HuH-7 (cell line): ENCODE measurements around the gene KRT28.
A peak's percentile ranks its signal among the peaks of the same experiment; 100 is the strongest.

Experiments used
- DNase-seq: peaks from one replicate; pipeline ENCODE4 v3.0.0; 2011; ENCODE audit warnings: low spot score

KRT28 gene, protein sequence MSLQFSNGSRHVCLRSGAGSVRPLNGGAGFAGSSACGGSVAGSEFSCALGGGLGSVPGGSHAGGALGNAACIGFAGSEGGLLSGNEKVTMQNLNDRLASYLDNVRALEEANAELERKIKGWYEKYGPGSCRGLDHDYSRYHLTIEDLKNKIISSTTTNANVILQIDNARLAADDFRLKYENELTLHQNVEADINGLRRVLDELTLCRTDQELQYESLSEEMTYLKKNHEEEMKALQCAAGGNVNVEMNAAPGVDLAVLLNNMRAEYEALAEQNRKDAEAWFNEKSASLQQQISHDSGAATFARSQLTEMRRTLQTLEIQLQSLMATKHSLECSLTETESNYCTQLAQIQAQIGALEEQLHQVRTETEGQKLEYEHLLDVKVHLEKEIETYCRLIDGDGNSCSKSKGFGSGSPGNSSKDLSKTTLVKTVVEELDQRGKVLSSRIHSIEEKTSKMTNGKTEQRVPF

GRCh38 chr17:40799859-40800258 is at the start of gene KRT28:
Gene KRT28, minus strand, starts transcription at chr17:40799959. Its CDS starts 66 bp downstream, at chr17:40799893.
- DNase-seq: no peak

- DNase-seq: no peak
Observed at GRCh38 chr17:40848583-40849235, 49.0 kb upstream of the KRT28 start.

GRCh38 chr17:40846515-40847144 is 46.9 kb upstream of the KRT28 start:
- no peak for DNase-seq

- no peak for DNase-seq
Observed at GRCh38 chr17:40844671-40845107, 44.9 kb upstream of the KRT28 start.

GRCh38 chr17:40843242-40843641 is 43.5 kb upstream of the KRT28 start:
- DNase-seq: no peak

- no peak for DNase-seq
Observed at GRCh38 chr17:40841246-40841645, 41.5 kb upstream of the KRT28 start.

DNA sequence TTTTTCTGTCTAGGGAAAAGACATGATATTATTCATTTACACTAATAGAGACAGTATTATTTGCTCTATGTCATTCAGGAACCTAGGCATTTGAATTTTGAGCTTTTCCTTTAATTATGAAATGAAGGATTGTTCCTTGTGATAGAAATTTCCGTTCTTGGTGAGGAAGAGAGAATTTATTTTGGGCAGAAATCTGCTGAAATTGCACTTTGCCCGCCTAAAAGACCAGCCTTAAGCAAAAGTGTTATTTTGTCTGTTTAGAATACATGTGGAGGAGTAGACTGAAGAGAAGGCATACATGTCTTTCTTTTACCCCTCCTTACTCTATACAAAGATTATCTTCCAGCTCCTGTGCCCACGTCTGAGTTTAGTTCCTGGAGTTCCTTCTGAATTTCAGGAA is 39.4 kb upstream of the KRT28 start:
- no peak for DNase-seq

DNA sequence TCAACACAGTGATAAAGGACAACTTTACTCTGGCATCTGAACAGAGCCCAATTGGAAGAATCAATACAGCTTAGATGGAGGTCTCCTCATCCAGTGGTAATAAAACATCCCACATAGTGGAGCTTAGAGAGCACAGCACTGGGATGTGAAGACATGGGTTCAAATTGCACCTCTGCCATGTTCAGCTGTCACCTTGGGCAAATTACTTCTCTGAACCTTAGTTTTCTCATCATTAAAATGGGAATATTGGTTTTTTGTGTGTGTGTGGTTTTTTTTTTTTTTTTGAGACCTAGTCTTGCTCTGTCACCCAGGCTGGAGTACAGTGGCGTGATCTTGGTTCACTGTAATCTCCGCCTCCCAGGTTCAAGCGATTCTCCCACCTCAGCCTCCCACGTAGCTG is 36.3 kb upstream of the KRT28 start:
- DNase-seq: no peak

DNA sequence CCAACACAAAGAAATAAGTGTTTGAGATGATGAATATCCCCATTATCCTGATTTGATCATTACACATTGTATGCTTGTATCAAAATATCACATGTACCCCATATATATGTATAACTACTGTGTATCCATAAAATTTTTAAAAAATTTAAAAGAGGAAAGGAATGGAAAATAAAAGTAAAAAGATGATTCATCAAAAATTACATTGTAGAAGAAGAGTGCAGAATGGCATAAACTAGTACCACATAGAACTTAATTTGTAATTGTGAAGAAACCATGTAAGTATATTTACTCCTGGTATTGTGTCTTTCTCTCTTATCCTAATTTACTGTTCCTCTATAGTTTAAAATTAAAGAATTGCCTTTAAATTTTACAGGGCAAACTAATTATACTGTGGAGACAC is 34.1 kb upstream of the KRT28 start:
- no peak for DNase-seq

DNA sequence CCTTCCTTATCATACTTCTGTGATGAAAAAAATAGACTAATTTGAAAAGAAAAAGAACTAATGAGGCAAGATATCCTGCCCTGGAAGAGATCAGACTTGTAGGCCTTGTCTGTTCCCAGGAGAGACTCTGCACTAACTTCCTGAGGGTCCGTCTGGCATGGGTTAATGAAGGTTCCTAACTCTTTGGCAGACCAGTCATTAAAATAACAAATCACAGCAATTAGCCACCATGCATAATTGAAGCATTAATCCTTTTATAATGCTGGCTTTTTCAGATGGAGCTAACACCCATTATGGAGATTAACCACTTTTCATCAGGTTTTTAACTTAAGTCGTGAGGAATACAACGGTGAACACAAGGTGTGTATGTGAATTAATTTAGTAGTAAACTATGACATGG is 33.1 kb upstream of the KRT28 start:
- no peak for DNase-seq

- DNase-seq: no peak
Observed at GRCh38 chr17:40830085-40830776, 30.5 kb upstream of the KRT28 start.

DNA sequence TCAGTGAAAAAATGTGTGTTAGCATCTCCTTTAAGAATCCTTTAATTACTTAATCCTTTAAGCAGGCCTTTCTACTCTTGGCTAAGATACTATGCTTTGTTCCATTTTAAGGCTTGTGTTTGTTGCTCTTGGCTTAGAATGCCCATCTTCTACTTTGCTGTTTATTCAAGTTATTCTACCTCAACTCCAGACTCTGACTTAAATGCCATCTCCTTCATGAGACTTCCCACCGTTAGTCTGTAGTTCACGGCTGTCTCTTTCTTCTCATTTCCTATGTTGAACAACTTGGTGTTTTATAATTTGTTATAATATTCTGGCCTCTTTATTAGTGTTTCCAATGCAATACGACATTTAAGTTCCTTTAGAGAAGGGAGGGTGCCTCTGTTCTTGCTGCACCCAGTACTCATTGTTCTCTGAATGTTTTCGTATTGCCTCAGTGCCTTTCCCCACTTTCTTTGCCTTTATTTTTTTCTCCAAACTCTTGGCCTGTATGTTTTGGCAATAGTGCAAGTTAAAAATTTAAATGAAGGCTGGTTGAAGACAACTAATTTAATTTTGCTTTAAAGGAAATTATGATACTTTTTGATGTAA is 28.8 kb upstream of the KRT28 start:
- no peak for DNase-seq

- no peak for DNase-seq
Observed at GRCh38 chr17:40827746-40828453, 28.1 kb upstream of the KRT28 start.

DNA sequence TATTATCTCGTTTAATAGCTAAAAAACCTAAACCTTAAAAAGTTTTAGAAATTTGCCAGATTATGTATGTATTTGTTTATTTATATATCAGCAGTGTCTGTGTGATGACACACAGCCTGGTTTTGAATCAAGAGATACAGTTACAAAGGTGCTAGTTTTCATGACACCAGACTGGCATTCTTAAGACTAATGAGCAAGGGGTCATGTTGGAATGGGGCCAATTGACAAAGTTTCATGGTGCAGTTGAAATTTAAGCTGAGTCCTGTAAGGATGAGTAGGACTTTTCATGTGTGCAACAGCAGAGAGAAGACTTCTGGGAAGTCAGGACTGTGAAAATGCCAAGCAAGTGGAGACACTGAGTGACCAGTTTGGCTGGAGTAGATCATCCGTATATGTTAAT is 25.8 kb upstream of the KRT28 start:
- no peak for DNase-seq

- DNase-seq: no peak
Observed at GRCh38 chr17:40824015-40824832, 24.5 kb upstream of the KRT28 start.

DNA sequence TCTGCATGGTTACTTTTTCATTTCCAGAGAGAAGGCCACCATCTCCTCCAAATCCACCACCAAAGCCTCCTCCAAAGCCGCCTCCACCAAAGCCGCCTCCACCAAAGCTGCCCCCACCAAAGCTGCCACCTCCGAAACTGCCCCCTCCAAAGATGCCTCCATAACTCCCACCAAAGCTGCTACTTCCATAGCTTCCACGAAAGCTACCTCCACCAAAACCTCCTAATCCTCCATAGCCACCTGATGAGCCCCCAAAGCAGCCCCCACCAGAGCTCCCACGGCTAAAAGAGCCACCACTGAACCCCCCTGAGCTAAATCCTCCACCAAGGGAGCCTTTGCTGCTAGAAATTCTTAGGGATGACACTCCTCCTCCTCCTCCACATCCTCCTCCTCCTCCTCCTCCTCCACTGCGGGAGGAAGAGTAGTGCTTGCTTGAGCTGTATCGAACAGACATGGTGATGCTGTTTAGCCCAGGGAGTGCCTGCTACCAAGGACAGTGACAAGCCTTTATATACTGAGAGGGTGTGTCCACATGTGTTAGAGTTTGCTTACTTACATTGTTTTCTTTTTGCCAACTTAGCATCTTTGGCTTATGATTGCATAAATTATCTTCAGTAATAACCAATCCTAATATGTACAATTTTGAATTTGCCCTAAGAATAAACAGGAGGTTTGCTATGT is 22.5 kb upstream of the KRT28 start, which contains the start of gene KRT10:
Gene KRT10 (minus strand): TSS at position 483 of the 681 bp plus-strand sequence. CDS start 29 bp downstream, at position 454.
- no peak for DNase-seq

- DNase-seq: no peak
Observed at GRCh38 chr17:40821536-40821935, 21.8 kb upstream of the KRT28 start.

DNA sequence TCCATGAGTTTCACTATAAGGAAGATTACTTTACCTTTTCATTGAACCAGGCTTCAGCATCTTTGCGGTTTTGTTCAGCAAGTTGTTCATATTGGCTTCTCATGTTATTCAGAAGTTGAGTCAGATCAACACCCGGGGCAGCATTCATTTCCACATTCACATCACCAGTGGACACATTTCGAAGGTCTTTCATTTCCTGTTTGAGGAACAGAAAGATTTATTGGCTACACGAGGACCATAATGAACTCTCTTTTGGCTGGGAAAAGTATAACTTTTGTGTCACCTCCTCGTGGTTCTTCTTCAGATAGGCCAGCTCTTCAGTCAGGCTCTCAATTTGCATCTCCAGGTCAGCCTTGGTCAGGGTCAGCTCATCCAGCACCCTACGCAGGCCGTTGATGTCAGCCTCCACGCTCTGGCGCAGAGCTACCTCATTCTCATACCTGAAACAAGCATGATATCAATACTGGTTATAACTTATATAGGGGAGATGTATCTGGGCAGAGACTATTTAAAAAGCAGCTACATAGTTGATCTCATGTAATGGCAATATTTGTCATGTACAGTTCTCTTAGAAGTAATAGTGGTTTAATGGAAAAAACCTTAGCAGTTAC is 20.6 kb upstream of the KRT28 start:
- no peak for DNase-seq

DNA sequence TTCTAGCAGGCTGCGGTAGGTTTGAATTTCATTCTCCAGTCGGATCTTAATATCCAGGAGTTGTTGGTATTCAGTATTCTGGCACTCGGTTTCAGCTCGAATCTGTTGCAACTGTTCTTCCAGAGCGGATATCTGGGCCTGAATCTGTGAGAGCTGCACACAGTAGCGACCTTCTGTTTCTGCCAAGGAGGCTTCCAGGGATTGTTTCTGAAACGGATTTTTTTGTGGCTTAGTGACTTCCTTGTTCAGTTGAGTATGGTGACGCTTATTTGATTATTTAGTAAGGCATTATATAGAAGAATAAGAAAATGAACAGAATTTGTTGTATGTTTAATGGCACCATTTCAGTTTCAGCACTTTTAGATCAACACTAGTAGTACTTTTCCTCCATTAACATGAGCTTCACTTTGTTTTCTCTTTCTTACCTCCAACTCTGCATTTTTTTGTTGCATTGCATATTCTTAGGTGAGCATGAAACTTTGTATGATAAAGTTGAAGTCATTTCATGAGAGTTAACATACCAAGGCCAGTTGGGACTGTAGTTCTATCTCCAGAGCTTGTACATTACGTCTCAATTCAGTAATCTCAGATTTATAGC is 19.9 kb upstream of the KRT28 start:
- DNase-seq: peak; percentile 5
